Stimulated activated CD8-positive, alpha-beta memory T cell treated with anti-CD3 and anti-CD28 coated beads, Interleukin-15, amount 100 ng/mL, for 24 hours (primary cell): Measurements from ENCODE around the gene BRIP1.

Experiments used
- DNase-seq: peaks from one replicate; pipeline ENCODE4 v3.0.0-alpha.2; 2020; ENCODE audit warnings: low read depth

Gene BRIP1

DNA sequence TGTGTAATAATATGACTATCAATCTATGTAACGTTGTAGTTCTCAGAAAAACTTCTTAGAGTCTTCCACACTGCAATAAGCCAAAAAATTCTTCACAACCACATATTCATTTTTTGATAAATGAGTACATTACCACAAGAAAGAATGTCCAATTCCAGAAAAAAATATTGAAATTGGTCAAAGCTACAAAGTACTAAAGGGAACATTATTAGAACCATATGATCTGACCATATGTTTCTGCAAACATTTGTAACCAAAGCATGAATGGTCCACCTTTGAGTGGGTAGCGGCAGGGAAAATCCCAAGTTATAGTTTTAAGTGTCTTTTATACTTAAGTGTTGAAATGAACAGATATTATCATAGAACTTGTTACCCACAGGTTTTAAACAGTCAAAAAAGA, 200.6 kb downstream of the BRIP1 start:
- no peak for DNase-seq

- DNase-seq, result no peak
Observed at GRCh38 chr17:61662186-61662585, 201.1 kb downstream of the BRIP1 start.

DNA sequence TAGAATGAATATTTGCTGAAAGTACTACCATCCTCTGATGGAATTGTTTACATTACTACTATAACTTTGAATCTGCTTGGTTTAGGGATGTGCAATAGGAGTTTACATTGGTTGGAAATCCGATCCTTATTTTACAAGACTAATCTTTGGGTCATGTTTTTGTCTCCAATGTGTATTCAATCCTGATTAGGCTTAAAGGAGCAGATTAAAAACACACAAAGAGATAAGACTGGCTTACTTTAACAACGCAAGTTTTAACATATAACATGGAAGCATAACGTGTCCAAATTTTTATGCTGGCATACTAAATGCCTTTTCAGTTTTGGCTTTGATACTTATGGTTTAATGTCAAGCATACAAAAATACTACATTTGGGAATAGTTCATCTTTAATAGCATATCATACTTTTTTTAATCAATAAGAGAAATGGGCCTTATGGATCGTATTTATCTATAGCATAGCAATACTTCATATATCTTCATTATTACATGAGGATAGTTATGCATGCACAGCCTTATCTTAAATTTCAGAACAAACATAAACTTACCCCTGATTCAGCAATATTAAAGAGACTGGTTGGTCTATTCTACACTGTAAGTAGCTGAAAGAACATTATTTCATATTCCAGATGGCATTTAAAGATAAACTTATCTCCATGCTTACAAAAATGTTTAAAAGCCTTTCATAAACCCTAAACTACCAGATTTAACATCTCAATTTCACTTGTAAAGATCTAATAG, 202.4 kb downstream of the BRIP1 start:
- no peak for DNase-seq

DNA sequence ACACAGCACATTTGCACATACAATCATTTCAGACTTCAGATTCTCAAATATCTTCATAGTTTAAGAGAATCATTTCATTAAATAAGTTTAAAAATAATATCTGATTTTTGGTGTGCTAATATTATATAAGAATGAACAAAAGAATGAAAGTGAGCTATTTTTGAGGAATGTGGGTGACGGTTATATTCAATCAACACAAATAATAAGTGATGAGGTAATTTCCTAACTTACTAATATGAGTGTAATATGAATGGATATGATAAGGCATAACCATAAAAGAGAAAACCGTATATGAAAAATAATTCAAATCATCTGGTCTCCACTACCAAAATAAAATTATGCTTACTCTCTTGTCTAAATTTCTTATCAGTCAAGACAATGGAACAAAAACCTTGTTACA, 203.9 kb downstream of the BRIP1 start:
- DNase-seq, result no peak

- no peak for DNase-seq
Observed at GRCh38 chr17:61658183-61658582, 205.1 kb downstream of the BRIP1 start.

- DNase-seq, result no peak
Observed at GRCh38 chr17:61657338-61657737, 206.0 kb downstream of the BRIP1 start.

- DNase-seq, result no peak
Observed at GRCh38 chr17:61656721-61657217, 206.6 kb downstream of the BRIP1 start.

DNA sequence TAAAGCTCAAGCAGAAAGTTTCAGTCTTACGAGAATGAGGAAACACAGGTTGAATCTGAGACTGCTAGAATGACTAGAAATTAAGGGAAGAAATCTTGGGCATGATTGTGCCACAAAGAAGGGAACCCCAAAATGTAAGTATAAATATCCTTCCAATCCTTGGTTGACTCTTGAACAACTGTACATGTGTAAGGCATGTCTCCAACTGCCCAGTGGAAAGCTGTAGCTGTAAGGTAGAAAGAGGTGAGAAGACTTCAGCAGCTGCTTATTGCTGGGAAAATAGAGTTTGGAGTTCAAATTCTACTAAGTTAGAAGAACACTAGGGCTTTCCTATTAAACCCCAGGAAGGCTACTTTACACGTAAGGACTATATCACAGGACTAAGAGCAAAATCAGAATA, 212.6 kb downstream of the BRIP1 start:
- no peak for DNase-seq

DNA sequence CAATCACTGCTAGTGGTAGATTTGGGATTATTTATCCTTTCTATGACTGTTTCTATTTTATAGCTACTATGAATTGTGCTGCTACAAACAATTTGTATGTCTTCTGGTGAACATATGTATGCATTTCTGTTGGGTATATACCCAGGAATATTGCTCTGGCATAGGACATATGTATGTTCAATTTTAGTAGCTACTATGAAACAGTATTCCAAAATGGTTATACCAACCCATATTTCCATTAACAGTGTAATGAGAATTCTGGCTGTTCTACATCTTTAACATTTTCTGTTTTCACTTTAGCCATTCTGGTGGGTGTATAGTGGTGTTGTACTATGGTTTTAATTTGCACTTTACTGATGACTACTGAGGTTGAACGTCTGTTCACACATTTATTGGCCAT, 214.7 kb downstream of the BRIP1 start:
- DNase-seq, result no peak

- DNase-seq, result no peak
Observed at GRCh38 chr17:61647047-61647446, 216.3 kb downstream of the BRIP1 start.

DNA sequence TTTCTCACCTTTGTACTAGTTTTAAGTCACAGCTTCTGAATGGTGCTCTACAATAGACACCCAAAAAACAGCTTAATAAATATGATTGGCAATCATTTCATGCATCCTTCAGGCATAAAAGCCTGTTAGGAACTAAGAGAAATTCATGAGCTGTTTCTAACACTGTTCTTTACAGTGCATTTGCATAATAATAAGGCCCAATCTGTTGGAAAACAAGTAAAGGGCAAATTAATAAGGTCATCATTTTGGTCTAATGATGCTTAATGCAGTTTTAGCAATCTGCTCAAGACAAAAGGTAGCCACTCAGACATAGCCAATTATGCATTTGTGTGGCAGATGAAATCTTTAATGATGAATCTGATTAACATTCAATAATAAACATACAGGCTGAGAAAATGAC, 216.8 kb downstream of the BRIP1 start:
- DNase-seq, result no peak

- DNase-seq, result no peak
Observed at GRCh38 chr17:61645920-61646319, 217.4 kb downstream of the BRIP1 start.

DNA sequence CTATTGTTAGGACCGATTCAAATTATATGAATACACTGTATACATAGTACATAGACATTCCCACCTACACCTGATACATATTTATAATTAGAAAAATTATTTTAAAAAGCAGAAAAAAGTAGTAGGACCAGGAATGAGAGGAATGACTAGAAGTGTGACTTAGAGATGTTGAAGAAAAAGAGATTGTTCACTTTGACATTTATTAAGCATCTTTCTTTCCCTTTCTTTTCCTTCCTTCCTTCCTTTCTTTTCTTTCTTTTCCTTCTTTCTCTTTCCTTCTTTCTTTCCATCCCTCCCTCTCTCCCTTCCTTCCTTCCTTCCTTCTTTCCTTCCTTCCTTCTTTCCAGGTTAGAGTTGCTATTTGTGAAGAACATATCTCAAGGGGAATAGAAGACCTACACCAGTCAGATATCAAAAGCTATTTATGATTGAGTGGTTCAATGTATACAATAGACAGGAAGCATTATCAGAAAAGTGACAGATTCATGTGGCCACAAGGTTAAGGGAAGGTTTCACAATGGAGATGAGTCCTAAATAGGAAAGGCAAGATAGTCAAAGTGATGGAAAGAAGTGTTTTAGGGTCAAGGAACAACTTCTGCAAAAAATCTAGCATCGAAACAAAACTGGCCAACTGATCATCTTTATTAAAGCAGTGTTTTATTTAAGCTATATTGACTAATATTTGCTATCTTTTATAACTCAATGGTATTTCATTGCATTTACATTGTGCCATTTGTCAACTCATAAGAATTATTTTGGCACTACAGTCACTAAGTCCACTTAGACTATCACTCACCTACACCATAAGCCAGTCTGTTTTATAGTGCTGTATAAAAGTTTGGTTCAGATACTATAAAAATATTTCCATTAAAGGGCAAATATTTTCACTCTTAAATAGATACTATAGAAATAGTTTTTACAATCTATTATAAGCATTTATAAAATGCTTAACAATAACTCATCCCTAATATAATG, 218.2 kb downstream of the BRIP1 start:
- DNase-seq, result no peak

GRCh38 chr17:61642768-61643167, 220.6 kb downstream of the BRIP1 start:
- no peak for DNase-seq

- DNase-seq, result no peak
Observed at GRCh38 chr17:61641715-61642114, 221.6 kb downstream of the BRIP1 start.

- DNase-seq, result no peak
Observed at GRCh38 chr17:61641084-61641483, 222.2 kb downstream of the BRIP1 start.

- DNase-seq, result no peak
Observed at GRCh38 chr17:61639818-61640217, 223.5 kb downstream of the BRIP1 start.

DNA sequence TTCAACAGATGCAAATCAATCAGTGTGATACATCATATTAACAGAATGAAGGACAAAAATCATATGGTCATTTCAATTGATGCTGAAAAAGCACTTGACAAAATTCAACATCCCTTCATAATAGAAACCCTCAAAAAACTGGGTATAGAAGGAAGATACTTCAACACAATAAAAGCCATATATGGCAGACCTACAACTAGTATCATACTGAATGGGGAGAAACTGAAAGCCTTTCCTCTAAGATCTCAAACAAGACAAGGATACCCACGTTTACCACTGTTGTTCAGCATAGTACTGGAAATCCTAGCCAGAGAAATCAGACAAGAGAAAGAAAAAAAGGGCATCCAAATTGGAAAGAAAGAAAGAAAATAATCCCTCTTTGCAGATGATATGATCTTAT, 225.2 kb downstream of the BRIP1 start:
- DNase-seq, result no peak

DNA sequence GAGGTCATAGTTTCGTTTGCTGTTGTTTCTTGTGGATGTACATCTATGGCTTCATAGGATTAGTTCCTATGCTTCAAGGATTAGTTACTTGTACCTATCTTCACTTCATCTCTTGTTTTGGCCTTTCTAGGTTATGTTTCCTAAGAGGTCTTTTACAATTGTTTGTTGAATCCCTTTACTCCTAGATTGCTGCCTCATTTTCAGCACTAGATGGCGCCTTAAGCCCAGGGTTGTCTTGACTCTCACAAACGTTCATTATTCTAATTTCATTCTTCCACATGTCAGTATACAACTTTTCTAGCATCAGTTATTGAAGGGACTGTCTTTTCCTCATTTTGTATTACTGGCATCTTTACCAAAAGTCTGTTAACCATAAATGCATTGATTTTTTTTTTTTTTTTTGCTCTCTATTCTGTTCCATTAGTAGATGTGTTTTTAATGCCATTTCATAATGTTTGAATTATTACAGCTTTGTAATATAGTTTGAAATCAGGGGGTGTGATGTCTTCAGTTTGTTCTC, 227.4 kb downstream of the BRIP1 start:
- no peak for DNase-seq

- no peak for DNase-seq
Observed at GRCh38 chr17:61634942-61635538, 228.3 kb downstream of the BRIP1 start.

DNA sequence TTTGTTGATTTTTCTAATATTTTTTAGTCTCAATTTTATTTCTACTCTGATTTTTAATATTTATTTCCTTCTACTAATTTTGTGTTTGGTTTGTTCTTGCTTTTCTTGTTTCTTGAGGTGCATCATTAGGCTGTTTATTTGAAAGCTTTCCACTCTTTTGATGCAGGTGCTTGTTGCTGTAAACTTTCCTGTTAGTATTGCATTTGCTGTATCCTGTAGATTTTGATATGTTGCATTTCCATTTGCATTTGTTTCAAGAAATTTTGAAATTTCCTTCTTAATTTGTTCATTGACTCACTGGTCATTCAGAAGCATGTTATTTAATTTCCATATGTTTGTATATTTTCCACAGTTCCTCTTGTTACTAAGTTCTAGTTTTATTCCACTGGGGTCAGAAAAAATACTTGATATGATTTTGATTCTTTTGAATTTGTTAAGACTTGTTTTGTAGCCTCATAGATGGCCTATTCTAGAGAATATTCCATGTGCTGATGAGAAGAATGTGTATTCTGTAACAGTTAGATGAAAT, 229.3 kb downstream of the BRIP1 start:
- no peak for DNase-seq

- DNase-seq, result no peak
Observed at GRCh38 chr17:61632826-61633225, 230.5 kb downstream of the BRIP1 start.
